ENCODE data around the gene IFT27. TPM values are rescaled to one million over a fixed set of nuclear protein-coding genes. Genes with fewer than 3 reads are reported as not detected.

IFT27 gene
- total and polyA plus RNA-seq, 9 donors = 14.2 to 38.8 (median 28.4) TPM

DNA sequence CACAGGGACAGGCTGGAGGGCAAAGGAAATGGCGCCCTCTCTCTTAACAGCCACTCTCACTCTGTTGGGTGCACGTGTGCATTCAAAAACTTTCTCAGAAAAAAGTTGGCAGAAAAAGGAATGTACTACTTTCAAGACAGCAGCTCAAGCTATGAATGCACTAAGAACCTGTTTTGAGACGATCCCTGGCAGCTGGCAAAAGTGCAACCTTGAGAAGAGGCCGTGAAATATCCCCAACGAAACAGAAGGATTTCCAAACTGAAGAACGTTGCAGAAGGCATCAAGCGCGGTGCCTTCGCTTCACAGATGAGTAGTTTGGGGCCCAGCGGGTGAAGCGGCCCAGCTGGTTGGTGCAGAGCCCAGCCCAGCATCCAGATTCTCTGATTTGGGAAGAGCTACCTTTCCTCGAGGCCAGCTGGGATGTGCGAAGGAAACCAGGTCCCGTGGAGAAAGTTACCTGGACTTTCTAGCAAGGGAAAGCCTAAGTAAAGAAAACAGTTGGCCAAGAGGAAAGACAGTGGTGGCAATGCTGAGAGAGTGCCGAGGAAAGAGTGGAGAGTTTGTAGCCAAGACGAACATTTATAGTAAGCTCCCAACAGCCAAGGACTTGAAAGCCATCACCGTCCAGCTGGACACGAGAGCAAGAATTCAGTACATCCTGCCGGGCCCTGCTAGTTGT, 16.3 kb downstream of the IFT27 start:
- WGBS, 3 donors = 76 to 79% (median 79%) methylated on average over 19 of the region's 19 CpGs
- Histone ChIP-seq H3K9me3 (no peaks in the 10 kb centered on the region), H3K27ac (no peak overlapping the region), H3K27me3 (no peaks in the 10 kb centered on the region), H3K36me3 (no peaks in the 10 kb centered on the region), H3K4me1 (ENCODE audit: insufficient read depth) (peaks cover 7% of the 10 kb centered on the region), H3K4me3 (no peak overlapping the region)
- DNase-seq = no peak
- TF ChIP-seq POLR2A (IDR thresholded peaks at IDR 0.05) (no peak), EP300 (IDR thresholded peaks at IDR 0.05) (no peak)
- TF ChIP-seq, protein P1, sequence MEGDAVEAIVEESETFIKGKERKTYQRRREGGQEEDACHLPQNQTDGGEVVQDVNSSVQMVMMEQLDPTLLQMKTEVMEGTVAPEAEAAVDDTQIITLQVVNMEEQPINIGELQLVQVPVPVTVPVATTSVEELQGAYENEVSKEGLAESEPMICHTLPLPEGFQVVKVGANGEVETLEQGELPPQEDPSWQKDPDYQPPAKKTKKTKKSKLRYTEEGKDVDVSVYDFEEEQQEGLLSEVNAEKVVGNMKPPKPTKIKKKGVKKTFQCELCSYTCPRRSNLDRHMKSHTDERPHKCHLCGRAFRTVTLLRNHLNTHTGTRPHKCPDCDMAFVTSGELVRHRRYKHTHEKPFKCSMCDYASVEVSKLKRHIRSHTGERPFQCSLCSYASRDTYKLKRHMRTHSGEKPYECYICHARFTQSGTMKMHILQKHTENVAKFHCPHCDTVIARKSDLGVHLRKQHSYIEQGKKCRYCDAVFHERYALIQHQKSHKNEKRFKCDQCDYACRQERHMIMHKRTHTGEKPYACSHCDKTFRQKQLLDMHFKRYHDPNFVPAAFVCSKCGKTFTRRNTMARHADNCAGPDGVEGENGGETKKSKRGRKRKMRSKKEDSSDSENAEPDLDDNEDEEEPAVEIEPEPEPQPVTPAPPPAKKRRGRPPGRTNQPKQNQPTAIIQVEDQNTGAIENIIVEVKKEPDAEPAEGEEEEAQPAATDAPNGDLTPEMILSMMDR (IDR thresholded peaks at IDR 0.05) = no peak
- intact Hi-C loops (cut with DNase I) = loop anchor here in 1 of 4 donors (10.0 kb wide), 1 partner anchor 215 kb away; no protein-coding TSS in a partner anchor

DNA sequence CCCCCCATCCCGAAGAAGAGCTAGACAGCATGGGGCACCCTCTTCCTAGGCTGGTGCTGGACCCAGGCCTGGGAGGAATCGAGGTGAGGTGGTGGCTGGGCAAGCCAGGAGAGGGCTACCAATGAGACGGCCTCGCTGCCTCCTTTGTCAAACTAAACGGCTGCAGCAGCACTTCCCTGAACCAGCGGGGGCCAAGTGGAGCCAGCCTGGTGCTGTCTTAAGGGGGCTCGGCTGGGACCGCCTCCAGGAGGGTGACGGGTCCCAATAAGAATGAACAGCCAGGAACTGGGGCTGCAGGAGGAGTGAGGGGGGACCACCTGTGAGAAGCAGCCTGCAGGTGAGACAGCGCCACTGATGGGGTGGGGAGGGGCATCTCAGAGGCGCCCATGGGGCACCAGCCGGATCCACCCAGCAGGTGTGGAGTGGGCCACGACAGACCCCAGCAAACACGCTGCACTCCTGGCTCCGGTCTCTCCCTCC, 17.1 kb downstream of the IFT27 start:
- Histone ChIP-seq H3K27ac (no peak overlapping the region), H3K4me1 (ENCODE audit: insufficient read depth) (peaks cover 7% of the 10 kb centered on the region), H3K36me3 (no peaks in the 10 kb centered on the region), H3K9me3 (no peaks in the 10 kb centered on the region), H3K4me3 (no peak overlapping the region), H3K27me3 (no peaks in the 10 kb centered on the region)
- TF ChIP-seq POLR2A (IDR thresholded peaks at IDR 0.05) (no peak), EP300 (IDR thresholded peaks at IDR 0.05) (no peak)
- TF ChIP-seq, protein P1 (IDR thresholded peaks at IDR 0.05) = no peak
- intact Hi-C loops (cut with DNase I) = no loop called here
- no peak for DNase-seq
- 81 to 84% (median 83%) methylated on average over 15 of the region's 15 CpGs for WGBS, 3 donors

GRCh38 chr22:36757668-36758211, 18.2 kb downstream of the IFT27 start:
- H3K4me3 ChIP-seq = no peak overlapping the region
- H3K27me3 ChIP-seq = no peaks in the 10 kb centered on the region
- 57 to 62% (median 58%) methylated on average over 19 of the region's 19 CpGs for WGBS, 3 donors
- no peaks in the 10 kb centered on the region for H3K9me3 ChIP-seq
- intact Hi-C loops (cut with DNase I) = no loop called here
- TF ChIP-seq EP300 (IDR thresholded peaks at IDR 0.05) = no peak
- TF ChIP-seq, protein P1 (IDR thresholded peaks at IDR 0.05) = peak in 1 of 3 donors; percentile 37
- no peaks in the 10 kb centered on the region for H3K36me3 ChIP-seq
- H3K27ac ChIP-seq = no peak overlapping the region
- DNase-seq = peak; percentile 58 to 74 (median 66)
- peaks cover 6% of the 10 kb centered on the region for H3K4me1 ChIP-seq (ENCODE audit: insufficient read depth)

- intact Hi-C loops (cut with DNase I) = no loop called here
- Histone ChIP-seq H3K27ac (no peak overlapping the region), H3K27me3 (no peaks in the 10 kb centered on the region), H3K9me3 (no peaks in the 10 kb centered on the region), H3K36me3 (no peaks in the 10 kb centered on the region), H3K4me1 (ENCODE audit: insufficient read depth) (peaks cover 4% of the 10 kb centered on the region), H3K4me3 (no peak overlapping the region)
- WGBS, 3 donors = 30 to 40% (median 38%) methylated on average over 27 to 28 of the region's 28 CpGs
- DNase-seq = peak in 1 of 5 donors; percentile 36
- no peak for TF ChIP-seq EP300 (IDR thresholded peaks at IDR 0.05)
- no peak for TF ChIP-seq POLR2A (IDR thresholded peaks at IDR 0.05)
- TF ChIP-seq, protein P1 (IDR thresholded peaks at IDR 0.05) = no peak
Observed at GRCh38 chr22:36756746-36757655, 18.9 kb downstream of the IFT27 start.

Measured in ovary (tissue), 9 donors.